ENCODE measurements around the gene RPH3AL.
A peak's percentile ranks its signal among the peaks of the same experiment; 100 is the strongest.

The RPH3AL gene

DNA sequence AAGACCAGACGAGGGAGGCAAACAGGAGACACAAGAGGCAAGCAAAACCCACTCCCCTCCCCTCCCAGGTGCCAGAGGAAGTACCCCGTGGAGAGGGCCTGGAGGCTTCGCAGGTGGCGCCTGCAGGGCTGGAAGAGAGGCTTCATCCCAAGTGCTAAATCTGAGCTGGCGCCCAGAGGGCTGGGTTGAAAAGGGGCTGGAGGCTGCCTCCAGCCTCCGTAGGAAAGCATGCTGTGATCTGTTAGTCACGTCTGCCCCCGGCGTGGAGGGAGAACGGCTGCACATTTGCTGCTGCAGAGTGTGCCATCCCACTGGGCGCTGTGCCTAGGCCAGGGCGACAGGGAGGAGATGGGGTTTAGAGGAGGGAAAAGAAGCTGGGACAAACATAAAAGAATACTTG, 16.9 kb downstream of the RPH3AL start:
- DNase-seq = no peak

DNA sequence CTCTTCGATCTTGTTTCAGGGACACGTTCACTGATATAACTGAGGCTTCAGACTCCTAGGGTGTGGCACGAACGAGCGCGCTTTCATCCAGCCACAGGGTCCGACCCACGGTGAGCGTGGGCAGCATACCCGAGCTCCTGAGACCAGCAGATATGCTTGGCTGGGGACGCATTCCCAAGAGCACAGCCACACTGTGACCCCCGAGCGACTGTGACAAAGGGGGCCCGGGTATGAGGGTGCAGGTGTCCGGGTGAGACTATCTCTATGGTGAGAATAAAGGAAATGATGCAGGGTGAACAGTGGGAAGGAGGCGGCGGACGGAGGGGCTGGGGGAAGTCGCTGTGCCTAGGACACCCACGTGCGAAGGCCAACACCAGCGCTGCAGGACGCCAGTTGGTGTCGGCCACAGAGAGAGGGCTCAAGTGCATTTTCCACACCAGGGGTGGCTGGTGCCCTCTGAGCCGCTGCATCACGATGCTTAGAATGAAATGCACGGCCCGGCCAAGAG, 17.6 kb downstream of the RPH3AL start:
- no peak for DNase-seq

DNA sequence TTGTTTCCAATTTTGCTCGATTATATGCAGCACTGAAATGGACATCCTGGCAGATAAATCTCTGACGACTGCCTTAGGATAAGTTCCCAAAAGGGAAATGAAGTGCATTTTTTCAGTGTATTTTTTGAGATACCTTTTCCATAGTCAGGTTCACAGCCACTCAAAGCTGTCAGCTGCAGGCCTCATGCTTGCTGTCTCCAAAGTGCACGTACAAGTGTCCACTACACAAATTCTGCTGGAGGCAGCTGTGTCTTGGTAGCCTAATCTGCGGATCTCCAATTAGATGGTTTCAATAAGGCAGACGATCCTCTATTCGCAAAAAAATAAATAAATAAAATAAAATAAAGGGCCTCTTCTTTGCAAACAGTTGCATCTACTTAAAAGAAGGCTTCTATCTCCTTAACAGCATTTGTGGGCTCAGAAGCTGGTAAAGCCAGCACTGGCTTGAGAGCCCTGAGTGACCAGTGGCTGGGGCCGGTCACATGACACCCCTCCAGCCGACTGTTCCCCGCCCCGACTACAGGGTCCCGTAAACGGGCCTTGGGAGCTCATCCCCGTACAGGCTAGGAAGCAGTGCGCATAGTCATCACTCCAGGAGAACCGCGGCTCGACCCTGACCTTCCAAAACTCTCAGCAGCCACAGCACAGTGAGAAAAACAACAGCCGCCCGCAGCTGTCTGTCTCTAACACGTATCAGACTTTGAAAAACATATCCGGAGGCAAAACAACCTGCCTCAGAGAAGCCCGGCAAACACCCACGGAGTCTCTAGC, 18.8 kb downstream of the RPH3AL start:
- DNase-seq = no peak

DNA sequence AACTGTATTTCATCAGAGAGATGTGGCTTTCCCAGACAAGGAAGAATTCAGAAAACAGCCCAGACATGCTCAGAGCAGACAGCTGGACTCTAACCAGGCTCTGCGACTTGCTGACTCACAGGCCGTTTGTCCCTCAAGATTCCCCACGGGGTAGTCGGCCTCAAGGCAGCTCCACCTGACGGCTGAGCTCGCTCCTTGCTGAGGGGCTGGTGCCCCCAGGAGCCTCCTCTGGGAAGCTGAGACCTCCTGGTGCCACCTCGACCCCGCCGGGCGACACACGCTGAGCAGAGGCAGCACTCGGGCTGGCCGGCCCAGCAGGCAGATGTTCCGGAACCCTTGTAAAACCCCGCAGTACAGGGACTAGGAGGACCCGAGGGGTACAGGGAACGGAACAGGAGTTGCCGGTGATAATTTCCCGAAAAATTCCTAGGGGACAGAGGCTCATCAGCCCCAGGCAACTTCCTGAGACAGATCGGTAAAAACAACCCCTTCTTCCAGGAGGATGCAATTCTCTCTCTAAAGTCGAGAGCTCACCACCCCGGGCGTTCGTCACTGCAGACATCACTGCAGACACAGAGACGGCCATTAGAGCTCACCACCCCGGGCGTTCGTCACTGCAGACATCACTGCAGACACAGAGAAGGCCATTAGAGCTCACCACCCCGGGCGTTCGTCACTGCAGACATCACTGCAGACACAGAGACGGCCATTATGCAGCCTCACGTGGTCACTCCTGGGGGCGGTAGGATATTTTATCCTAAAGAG, 19.9 kb downstream of the RPH3AL start:
- DNase-seq = no peak

DNA sequence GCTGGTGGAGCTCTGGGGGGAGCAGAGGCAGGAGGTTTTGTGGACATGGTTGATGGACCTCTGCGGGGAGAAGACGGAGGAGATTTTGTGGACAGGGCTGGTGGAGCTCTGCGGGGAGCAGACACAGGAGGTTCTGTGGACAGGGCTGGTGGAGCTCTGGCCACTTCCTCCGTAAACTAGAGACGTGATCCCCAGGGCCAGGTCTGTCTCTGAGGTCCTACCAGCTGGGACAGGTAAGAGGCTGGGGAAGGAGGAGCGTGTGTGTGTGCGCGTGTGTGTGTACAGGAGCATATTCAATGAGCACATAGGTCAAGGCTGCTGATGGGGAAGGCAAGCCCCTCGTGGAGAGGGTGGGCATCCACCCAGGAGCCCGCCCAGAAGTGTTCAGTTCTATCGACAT, 20.6 kb downstream of the RPH3AL start:
- DNase-seq = no peak

DNA sequence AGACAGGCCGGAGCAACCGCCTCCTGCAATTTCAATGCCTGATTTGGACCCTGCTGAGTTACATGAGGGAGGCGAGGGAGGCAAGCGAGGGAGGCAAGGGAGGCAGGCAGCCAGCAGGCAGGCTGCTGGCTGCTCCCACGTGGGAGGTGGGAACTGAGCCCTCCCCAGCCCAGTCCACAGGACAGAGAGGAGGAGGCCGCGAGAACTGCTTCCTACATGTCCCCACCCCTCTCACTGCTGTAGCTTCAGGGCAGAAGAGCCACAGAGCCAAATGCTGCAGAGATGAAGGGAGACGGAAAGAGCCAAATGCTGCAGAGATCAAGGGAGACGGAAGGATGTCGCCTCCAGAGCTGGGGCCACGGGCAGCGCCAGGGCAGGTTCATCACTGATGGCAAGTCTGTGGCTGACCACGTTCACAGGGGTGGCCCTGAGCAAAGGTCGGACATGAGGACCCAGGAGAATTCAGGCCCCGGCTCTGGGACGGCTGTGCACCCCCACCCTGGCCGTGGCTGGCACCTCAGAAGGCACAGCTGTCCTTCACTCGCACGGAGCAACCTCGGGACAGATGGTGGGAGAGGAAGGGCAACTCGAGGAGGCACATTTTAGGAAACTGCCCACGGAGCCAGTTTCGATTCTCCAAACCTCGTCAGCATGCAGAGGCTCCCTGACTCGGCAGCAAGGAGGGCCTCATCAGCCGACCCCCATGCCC, 21.5 kb downstream of the RPH3AL start:
- no peak for DNase-seq

DNA sequence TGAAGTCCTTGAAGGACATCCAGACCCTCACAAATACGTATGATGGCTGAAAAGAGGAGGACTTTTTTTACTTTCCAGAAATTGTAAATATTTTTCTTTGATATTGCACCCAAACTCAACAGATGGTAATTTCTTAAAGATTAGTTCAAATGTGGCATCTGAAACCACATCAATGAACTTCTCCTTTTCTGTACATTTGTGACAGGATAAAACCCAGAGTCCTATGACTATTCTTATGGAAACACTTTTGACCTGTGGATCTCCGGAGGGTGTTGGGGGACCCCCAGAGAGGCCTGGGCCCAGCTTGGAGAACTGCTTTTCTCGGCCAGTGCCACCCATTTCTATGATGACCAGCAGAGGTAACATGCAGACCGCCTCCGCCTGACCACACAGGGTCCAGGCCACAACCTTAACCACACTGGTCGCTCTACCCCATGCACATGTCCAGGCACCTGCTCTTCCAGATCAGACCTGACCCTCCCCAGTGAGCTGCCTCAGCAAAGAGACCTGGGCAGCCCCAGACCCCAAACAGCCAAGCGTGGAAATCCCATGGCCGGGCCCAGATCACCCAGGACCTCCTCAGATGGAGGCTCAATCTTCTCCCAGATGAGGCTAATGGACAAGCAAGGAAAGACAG, 22.7 kb downstream of the RPH3AL start:
- no peak for DNase-seq

DNA sequence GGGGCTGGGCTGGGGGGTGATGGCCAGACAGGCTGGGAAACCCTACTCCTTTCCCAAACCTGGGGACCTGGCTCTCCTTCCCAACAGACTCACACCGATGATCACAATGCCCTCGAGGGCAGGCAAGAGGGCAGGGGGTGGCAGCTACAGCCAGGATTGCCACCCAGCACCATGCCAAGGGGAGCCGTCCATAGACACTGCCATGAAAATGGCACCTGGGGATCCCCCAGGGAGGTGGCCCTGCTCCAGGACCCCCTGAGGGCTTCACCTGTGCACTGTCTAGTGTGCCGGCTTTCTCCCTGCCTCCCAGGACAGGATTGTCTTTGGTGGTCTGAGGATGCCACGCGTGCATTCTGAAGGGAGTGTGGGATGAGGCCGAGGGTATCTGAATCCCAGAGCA, 24.6 kb downstream of the RPH3AL start:
- DNase-seq = no peak

DNA sequence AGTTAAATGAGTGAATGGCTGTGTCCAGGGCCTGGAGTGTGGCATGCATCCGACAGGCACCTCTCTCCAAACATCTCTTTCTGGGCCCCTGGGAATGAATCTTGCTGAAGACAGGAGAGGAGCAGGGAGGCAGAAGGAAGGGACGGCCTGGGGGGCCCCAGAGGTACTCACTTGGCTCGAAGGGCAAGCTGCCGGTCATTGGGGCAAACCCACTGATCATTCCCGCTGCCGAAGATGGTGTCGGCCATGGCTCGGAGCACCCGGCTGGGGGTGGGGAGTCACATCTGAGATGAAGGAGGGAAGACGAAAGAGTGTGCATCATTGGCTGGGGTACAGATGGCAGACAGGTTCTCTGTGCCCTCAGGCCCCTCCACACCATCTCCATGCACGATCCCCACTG, 25.3 kb downstream of the RPH3AL start:
- DNase-seq = no peak

DNA sequence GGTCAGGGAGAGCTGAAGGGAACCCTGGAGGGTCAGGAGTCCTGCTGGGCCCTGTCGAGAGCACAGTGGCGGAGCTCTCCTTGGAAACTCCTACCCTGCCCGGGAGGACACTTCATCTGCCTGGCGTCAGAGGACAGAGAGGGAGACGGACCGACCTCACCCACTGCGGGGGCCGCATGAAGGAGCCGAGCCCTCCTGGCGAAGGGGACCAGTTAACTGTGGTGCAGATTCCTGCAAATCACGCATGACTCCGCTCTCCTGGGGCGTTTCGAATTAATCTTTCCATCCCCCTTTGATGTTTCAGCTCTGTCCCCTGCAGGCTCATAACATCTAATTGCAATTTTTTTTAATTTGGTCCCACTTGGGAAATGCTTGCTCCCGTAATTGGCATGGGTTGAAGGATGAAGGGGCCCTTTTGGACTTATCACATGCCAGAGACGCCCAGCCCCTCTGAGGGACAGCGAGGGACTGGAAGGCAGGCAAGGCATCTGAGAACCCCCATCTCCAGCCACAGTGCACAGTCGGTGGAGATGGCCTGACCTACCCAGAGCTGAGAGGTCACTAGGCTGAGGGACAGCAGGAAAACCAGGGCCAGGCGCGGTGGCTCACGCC, 26.5 kb downstream of the RPH3AL start:
- no peak for DNase-seq

DNA sequence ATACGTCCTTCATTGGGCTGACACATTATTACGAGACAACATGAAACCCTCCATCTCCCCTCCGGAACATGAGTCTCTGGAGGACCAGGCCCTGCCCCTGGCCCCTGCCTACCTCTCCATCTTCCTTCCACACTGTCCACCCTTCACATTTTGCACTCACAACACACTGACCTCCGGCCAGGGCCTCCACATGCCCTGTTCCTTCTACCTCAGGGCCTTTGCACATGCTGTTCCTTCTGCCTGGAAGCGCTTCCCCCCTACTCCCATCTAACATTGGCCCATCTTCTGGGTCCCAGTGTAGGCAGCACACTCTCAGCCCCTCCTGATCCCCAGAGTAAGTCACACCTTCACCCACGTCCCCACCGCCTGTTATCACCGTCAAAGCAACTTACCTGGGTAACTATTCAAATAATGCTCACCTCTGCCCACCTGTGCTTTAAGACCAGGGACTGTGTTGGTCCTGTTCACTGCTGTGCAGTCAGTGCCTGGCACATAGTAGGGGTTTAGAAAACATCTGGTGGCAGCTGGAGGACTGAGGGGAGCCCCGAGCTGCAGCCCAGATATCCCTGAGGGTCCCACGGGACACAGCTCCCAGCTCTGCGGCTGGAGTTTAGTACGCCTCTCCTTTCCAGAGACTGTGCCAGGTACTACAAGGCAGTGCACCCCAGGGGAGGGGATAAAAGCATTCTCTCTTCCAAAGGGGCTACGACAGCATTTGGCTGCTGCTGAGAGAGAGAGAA, 27.2 kb downstream of the RPH3AL start:
- DNase-seq = no peak

DNA sequence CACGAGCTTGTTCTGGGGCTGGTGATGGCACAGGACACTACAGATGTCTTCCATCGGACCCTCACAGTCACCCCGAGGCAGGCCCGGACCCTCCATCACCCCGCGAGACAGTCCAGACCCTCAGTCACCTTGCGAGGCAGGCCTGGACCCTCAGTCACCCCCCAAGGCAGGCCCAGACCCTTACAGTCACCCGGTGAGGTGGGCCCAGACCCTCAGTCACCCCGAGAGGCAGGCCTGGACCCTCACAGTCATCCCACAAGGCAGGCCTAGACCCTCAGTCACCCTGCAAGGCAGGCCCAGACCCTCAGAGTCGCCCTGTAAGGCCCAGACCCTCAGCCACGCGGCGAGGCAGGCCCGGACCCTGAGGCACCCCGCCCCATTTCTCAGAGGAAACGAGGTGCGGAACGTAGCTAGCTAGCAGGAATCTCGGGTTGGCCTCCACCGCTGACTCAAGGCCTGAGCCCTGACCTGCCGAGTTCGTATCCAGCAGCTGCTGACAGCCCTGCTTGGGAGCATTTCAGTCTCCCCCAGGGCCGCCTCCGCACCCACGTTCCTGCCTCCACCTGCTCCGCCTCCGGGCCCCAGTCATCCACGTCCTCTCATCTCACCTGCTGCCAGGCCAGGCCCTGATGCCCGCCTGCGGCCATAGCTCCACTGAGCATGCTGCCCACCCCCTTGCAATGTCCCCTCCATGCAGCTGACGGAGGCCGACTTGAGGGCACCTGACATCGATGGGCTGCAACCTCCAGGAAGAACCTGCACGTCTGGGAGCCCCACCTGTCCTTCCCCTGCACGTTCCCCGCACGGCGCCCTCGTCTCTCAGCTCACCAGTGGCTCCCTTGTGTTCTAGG, 28.7 kb downstream of the RPH3AL start:
- peak; percentile 6 for DNase-seq

DNA sequence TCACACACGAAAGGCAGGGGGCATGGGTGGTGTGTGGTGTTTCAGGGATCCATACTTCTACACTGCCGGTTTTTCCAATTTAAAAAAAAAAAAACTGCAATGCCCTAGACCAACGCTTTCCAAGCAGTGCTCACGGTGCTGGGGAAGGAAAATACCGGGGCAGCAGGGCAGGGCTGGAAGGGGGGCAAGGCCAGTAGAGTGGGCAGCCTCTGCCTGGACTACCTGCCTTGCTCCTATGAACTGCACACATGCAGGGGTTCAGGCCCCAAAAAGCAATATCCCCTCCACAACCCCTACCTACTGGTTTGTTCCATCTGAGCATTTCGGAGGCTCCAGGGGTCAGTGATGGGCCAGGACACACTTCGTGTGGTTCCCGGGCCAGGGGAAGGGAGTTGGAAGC, 29.4 kb downstream of the RPH3AL start:
- DNase-seq = no peak

DNA sequence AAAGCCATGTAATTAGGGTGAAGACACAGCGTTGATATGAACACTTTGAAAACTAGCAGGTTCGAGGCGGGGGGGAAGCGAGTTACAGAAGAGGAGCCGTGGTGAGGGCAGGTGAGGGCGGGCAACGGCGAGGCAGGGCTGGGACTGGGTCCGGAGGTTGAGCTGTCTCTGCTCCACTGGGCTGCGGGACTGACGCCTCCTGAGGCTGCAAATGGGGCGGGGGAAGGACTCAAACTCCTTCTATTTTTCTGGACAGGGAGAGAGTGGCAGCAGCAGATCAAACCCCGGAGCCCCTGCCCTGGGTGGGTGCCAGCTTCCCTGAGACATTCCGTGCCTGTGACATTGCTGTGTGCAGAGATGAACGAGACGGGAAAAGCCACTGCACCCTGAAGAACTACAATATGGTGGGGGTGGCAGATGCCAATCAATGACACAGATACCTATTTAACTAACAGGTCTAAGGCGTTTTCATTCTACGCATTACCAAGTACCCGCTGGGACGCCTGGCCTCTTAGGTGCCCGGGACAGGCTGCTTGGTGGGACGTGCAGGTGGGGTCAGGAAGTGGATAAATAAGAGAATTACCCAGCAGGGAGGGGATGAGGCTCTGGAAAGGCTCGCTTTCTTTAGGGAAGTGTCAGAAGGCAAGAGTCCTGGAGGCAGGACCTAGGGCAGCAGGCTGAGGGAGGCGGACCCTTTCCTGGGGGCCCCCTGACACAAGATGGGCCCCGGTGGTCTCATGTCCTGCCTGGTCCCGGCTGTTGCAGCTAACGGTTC, 30.4 kb downstream of the RPH3AL start:
- peak; percentile 7 for DNase-seq

DNA sequence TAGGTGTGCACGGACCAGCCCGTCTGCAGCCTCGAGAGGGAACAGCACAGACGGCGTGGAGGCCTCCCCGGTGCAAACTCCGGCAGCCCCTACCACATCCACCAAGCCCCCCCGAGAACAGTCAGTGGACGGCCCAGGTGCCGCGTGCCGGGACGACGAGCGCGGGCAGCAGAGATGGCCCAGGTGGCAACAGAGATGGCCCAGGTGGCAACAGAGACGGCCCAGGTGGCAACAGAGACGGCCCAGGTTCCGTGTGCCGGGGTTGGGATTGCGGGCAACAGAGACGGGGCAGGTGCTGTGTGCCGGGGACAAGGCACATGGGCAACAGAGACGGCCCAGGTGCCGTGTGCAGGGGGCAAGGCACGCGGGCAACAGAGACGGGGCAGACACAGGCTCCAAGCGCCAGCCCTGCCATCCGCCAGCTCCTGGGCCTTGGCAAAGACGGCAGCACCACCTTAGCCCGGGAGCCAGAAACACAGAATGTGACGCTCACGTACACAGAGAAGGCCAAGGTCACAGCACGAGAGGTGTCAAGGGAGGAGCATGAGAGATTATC, 31.1 kb downstream of the RPH3AL start:
- DNase-seq = no peak

DNA sequence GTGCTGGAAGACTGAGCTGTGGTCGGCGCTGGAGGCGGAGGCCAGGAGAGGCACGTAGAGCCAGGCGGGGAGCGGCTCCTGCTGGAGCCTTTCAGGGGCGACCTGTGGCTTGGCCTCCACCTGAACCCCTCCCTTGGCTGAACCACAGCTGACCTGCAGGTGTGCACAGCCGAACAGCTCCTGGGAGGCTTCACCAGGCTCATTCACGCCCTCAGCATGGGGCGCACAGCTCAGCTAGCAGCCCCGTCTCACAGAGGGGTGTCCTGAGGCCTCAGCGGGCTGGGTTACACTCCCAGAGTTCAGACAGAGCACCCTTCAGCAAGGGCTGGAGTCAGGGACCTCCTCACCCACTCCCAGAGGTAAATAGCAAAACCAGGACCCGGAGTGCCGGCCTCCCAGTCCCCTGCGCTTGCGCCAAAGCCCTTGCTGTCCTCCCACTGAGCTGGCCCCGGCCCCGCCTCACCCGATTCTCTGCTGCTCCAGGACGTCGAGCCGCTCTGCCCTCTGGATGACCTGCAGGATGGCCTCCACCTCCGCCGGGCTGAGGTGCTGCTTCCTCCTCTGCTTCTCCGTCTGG, 31.7 kb downstream of the RPH3AL start:
- DNase-seq = peak; percentile 8

DNA sequence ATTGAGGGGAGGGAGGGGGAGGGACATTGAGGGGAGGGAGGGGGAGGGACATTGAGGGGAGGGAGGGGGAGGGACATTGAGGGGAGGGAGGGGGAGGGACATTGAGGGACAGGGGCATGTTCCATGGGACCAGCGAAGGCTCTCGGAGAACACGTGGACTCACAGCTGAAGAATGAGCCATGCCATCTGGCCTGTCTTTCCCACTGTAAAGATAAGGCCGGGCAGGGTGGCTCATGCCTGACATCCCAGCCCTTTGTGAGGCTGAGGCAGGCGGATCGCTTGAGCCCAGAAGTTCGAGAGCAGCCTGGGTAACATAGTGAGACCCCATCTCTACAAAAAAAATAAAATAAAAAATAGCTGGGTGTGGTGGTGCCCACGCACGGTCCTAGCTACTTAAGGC, 32.5 kb downstream of the RPH3AL start:
- DNase-seq = peak; percentile 3

DNA sequence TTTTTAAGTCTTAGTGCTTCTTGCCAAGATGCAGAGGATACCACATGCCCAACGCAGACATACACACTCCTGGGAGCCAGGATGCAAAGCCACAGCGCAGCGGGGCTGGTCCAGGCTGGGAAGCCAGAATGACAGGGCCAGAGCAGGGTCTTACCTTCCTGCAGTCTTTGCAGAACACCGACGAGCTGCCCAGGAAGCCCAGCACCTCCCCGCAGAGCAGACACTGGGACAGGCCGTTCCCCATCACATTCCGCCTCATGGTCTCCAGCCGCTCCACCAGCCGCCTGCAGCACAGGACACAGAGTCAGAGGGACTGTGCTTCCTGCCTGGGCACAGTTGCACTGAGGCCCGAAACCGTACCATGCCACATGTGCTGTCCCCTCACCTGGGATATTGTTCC, 33.3 kb downstream of the RPH3AL start:
- peak; percentile 2 for DNase-seq

DNA sequence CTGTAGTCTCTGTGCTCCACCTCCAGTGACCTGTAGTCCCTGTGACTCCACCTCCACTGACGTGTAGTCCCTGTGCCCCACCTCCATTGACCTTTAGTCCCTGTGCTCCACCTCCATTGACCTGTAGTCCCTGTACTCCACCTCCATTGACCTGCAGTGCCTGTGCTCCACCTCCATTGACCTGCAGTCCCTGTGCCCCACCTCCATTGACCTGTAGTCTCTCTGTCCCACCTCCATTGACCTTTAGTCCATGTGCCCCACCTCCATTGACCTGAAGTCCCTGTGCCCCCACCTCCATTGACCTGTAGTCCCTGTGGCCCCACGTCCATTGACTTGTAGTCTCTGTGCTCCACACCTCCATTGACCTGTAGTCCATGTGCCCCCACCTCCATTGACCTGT, 35.5 kb downstream of the RPH3AL start:
- peak; percentile 5 for DNase-seq
